A549 (cell line): ENCODE measurements around the gene GPAT3. TPM values are rescaled to one million over a fixed set of nuclear protein-coding genes. Genes with fewer than 3 reads are reported as not detected.

Source experiments
- ATAC-seq, 2 experiments: fragments of 200-7000 bp in 1 of 2; fragments of >200 bp in 1 of 2; cut with Nextera tagmentation in 1 of 2; cut with Tn5 transposase in 1 of 2; 3 replicates each; pipeline versions ENCODE4 v1.8.0 to v1.9.1; 2018 to 2020; ENCODE audit warnings: mild to moderate bottlenecking in 1 of 2, moderate library complexity in 1 of 2
- CTCF ChIA-PET: fragments of 300-600 bp; sonication (Branson Sonifier 250); formaldehyde crosslinking; extraction: SDS; loops from one replicate; lab custom pipeline; 2021; ENCODE audit warnings: antibody characterized with exemption, inconsistent platforms; lab: Yijun Ruan, JAX
- POLR2A ChIA-PET: fragments of 350-600 bp; formaldehyde crosslinking; extraction: SDS; loops from one replicate; lab custom pipeline; 2021; ENCODE audit warnings: antibody characterized with exemption, inconsistent platforms; lab: Yijun Ruan, JAX
- DNase-seq, 2 experiments: peaks; one replicate each; pipeline versions ENCODE4 v3.0.0 to v3.0.0-alpha.2; 2011 to 2016; ENCODE audit warnings: low read depth in 1 of 2, low spot score in 1 of 2
- FAIRE-seq: peaks from 2 replicates; lab custom pipeline; 2011; peaks lifted over from hg19 to GRCh38; lab: Jason Lieb, UNC
- H3K27ac ChIP-seq, 2 experiments: fragments of >200 bp; sonication (Bioruptor Twin); formaldehyde crosslinking; 3 replicates each; pipeline ENCODE4 v1.5.1; 2016 to 2017
- H3K4me1 ChIP-seq: fragments of >200 bp; sonication (Bioruptor Twin); formaldehyde crosslinking; 3 replicates; pipeline ENCODE4 v1.6.1; 2016
- H3K4me2 ChIP-seq: fragments of >200 bp; sonication (Bioruptor Twin); formaldehyde crosslinking; 3 replicates; pipeline ENCODE4 v1.6.1; 2016
- H3K4me3 ChIP-seq: fragments of >200 bp; sonication (Bioruptor Twin); formaldehyde crosslinking; 3 replicates; pipeline ENCODE4 v1.5.1; 2016
- H3K9me3 ChIP-seq: fragments of >200 bp; sonication (Bioruptor Twin); formaldehyde crosslinking; 3 replicates; pipeline ENCODE4 v1.6.1; 2016
- BHLHE40 ChIP-seq: IDR thresholded peaks from 2 replicates; pipeline ENCODE4 v1.6.1; 2012; ENCODE audit warnings: low read depth, low read length, inconsistent platforms
- CBX8 ChIP-seq: fragments of 200-600 bp; sonication (generic); IDR thresholded peaks from 2 replicates; pipeline ENCODE4 v1.6.1; 2016
- CEBPB ChIP-seq, 2 experiments: fragments of >200 bp in 1 of 2; sonication (Bioruptor Twin) in 1 of 2; formaldehyde crosslinking in 1 of 2; IDR thresholded peaks; 2 replicates each; pipeline ENCODE4 v1.6.1; 2012 to 2016
- CHD2 ChIP-seq: fragments of 150-350 bp; IDR thresholded peaks from 2 replicates; pipeline ENCODE4 v1.6.1; 2014; ENCODE audit warnings: low read length; ENCODE audit not compliant: partially characterized antibody
- CTCF ChIP-seq: fragments of >200 bp; sonication (Bioruptor Twin); formaldehyde crosslinking; IDR thresholded peaks from 3 replicates; pipeline ENCODE4 v1.5.1; 2016
- HOXA7 ChIP-seq: fragments of 250-450 bp; sonication (Bioruptor Pico); IDR thresholded peaks from 2 replicates; pipeline ENCODE4 v1.5.0; 2020; ENCODE audit warnings: mild to moderate bottlenecking, moderate library complexity
- HOXB5 ChIP-seq: fragments of 250-450 bp; sonication (Bioruptor Pico); IDR thresholded peaks from 2 replicates; pipeline ENCODE4 v1.5.0; 2020; ENCODE audit warnings: mild to moderate bottlenecking, moderate library complexity
- JUN ChIP-seq, 2 experiments: fragments of >200 bp; sonication (Bioruptor Twin); formaldehyde crosslinking; IDR thresholded peaks; 2 replicates in 1 of 2; 3 replicates in 1 of 2; pipeline ENCODE4 v1.6.1; 2016 to 2017
- KDM1A ChIP-seq: fragments of 200-600 bp; sonication (generic); IDR thresholded peaks from 2 replicates; pipeline ENCODE4 v1.6.1; 2016; ENCODE audit warnings: low read depth, mild to moderate bottlenecking
- MYC ChIP-seq: IDR thresholded peaks from 2 replicates; pipeline ENCODE4 v1.6.1; 2012; ENCODE audit warnings: mild to moderate bottlenecking, inconsistent platforms, low read length, improper control_type of control experiment, borderline replicate concordance
- RAD21 ChIP-seq, 2 experiments: fragments of >200 bp in 1 of 2; sonication (Bioruptor Twin) in 1 of 2; formaldehyde crosslinking in 1 of 2; IDR thresholded peaks in 1 of 2; conservative IDR thresholded peaks in 1 of 2; 2 replicates in 1 of 2; 3 replicates in 1 of 2; pipeline ENCODE4 v1.6.1; 2012 to 2018; ENCODE audit warnings: inconsistent platforms in 1 of 2
- RARB ChIP-seq: fragments of 250-450 bp; sonication (Bioruptor Pico); IDR thresholded peaks from 2 replicates; pipeline ENCODE4 v1.8.0; 2021; ENCODE audit warnings: mild to moderate bottlenecking, moderate library complexity
- RFX5 ChIP-seq: fragments of 450-650 bp; IDR thresholded peaks from 2 replicates; pipeline ENCODE4 v1.7.1; 2014; ENCODE audit warnings: antibody characterized with exemption, mild to moderate bottlenecking, moderate library complexity
- SMC3 ChIP-seq: fragments of >200 bp; sonication (Bioruptor Twin); formaldehyde crosslinking; IDR thresholded peaks from 3 replicates; pipeline ENCODE4 v1.6.1; 2018; ENCODE audit warnings: inconsistent platforms
- USF2 ChIP-seq: fragments of 450-650 bp; IDR thresholded peaks from 2 replicates; pipeline ENCODE4 v1.6.1; 2014; ENCODE audit warnings: antibody characterized with exemption
- ZC3H11A ChIP-seq: fragments of 450-650 bp; IDR thresholded peaks from 2 replicates; pipeline ENCODE4 v1.6.1; 2014; ENCODE audit warnings: antibody characterized with exemption, mild to moderate bottlenecking
- ZFP36 ChIP-seq: fragments of 450-650 bp; IDR thresholded peaks from 2 replicates; pipeline ENCODE4 v1.6.1; 2014; ENCODE audit warnings: borderline replicate concordance; ENCODE audit not compliant: partially characterized antibody
- WGBS: methylation state at CpG from one replicate; pipeline ENCODE4 v1.1.6; 2017; ENCODE audit errors: missing lambda C conversion rate; 5-methylcytosine and 5-hydroxymethylcytosine counted together
- polyA plus RNA-seq, 4 experiments: library from polyadenylated mRNA; depleted of rRNA in 3 of 4; stranded (reverse); fragments of >200 nt; fragmentation: RNase III in 1 of 4; extraction: RNeasy Plus Mini Kit Qiagen cat#74134 plus additional on column Dnase treatment in 1 of 4; gene quantifications; 2 replicates in 3 of 4; 3 replicates in 1 of 4; pipeline ENCODE4 v1.2.3, GENCODE V29; 2011 to 2017
- TF ChIP-seq, protein P1 (sequence below): fragments of 200-600 bp; sonication (generic); IDR thresholded peaks from 2 replicates; pipeline ENCODE4 v1.6.1; 2016; ENCODE audit warnings: antibody characterized with exemption, mild to moderate bottlenecking, moderate library complexity

The GPAT3 gene
- polyA plus RNA-seq, 2 of the 4 experiments (the other 2 are of a cell fraction) = 12.9 to 44.9 TPM

GRCh38 chr4:83644677-83645659 is 109.1 kb downstream of the GPAT3 start:
- Histone ChIP-seq H3K27ac (no peak overlapping the region), H3K4me3 (no peak overlapping the region), H3K4me2 (peak overlapping the region; percentile 40; the same call in 2 of the 3 replicates), H3K9me3 (no peaks in the 10 kb centered on the region), H3K4me1 (no peaks in the 10 kb centered on the region)
- ChIA-PET CTCF (interaction anchor here (0.6 to 3.2 kb wide), 31 partner anchors 8 to 1326 kb away, joined by 3 to 16 read pairs (median 4); no protein-coding TSS in a partner anchor), POLR2A (no interaction called here)
- DNase-seq (peak; percentile 25 to 68), ATAC-seq (peak in 1 of 2 experiments; percentile 77; a peak in 3 of 6 replicates), FAIRE-seq (no peak)
- peak; percentile 79 for TF ChIP-seq CTCF
- no peak for TF ChIP-seq RFX5
- peak; percentile 70 for TF ChIP-seq SMC3
- peak; percentile 78 to 81 for TF ChIP-seq RAD21 (conservative IDR thresholded peaks at IDR 0.05 in 1 of 2, IDR thresholded peaks at IDR 0.05 in 1 of 2)
- TF ChIP-seq CEBPB (IDR thresholded peaks at IDR 0.05) = peak in 1 of 2 experiments; percentile 49; a peak in 2 of 4 replicates
- no peak for TF ChIP-seq ZC3H11A
- TF ChIP-seq BHLHE40 = no peak
- under 1% methylated on average over 5 of the region's 5 CpGs for WGBS

DNA sequence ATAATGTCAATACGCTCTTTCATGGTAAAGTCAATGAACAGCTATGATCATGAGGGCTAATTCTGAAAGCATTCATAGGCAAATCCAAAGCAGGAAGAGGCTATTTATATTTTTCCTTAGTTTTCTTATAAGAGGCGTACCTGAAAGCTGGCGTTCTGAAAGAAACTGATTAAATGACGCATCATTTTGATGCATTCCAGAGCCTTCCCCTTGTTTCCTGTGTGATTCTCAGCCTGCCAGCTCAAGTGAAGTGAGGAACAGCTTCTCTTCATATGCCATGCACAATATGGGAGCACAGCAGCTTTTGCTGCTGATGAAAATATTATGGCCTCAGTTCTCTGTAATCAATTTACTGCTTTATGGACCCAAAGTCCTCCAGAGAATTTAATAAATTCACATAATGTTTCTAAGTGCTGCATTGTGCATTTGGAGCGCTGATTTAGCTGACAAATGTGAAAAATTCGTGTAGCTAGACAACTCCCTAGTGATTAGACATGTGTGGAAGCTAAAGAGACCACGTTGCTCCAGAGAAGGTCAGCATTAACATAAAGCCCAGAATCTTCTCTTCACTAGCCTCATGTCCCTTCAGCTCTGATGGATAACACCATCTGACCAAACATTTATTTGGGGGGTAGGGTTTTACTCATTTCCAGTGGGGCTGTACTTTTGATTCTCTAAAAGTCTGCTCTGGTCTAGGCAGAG is 110.8 kb downstream of the GPAT3 start:
- no peak for ATAC-seq
- no peak for TF ChIP-seq CBX8
- no peak for TF ChIP-seq RARB
- no peak for TF ChIP-seq CHD2
- no peak for TF ChIP-seq USF2
- no peak for TF ChIP-seq MYC
- TF ChIP-seq HOXB5 = no peak
- TF ChIP-seq, protein P1, sequence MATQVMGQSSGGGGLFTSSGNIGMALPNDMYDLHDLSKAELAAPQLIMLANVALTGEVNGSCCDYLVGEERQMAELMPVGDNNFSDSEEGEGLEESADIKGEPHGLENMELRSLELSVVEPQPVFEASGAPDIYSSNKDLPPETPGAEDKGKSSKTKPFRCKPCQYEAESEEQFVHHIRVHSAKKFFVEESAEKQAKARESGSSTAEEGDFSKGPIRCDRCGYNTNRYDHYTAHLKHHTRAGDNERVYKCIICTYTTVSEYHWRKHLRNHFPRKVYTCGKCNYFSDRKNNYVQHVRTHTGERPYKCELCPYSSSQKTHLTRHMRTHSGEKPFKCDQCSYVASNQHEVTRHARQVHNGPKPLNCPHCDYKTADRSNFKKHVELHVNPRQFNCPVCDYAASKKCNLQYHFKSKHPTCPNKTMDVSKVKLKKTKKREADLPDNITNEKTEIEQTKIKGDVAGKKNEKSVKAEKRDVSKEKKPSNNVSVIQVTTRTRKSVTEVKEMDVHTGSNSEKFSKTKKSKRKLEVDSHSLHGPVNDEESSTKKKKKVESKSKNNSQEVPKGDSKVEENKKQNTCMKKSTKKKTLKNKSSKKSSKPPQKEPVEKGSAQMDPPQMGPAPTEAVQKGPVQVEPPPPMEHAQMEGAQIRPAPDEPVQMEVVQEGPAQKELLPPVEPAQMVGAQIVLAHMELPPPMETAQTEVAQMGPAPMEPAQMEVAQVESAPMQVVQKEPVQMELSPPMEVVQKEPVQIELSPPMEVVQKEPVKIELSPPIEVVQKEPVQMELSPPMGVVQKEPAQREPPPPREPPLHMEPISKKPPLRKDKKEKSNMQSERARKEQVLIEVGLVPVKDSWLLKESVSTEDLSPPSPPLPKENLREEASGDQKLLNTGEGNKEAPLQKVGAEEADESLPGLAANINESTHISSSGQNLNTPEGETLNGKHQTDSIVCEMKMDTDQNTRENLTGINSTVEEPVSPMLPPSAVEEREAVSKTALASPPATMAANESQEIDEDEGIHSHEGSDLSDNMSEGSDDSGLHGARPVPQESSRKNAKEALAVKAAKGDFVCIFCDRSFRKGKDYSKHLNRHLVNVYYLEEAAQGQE = no peak
- no peak for TF ChIP-seq HOXA7 (CRISPR knock-in tag)
- no peak for TF ChIP-seq CEBPB (IDR thresholded peaks at IDR 0.05)
- TF ChIP-seq JUN (IDR thresholded peaks at IDR 0.05) = no peak
- TF ChIP-seq ZFP36 = no peak
- TF ChIP-seq KDM1A = no peak
- H3K9me3 ChIP-seq = no peaks in the 10 kb centered on the region
- no peak overlapping the region for H3K4me2 ChIP-seq
- 60% methylated on average over 7 of the region's 7 CpGs for WGBS
- no peak for FAIRE-seq
- CTCF ChIA-PET = interaction anchor here (0.9 to 2.3 kb wide), 7 partner anchors 123 to 882 kb away, joined by 3 to 8 read pairs (median 3); no protein-coding TSS in a partner anchor
- no peak for DNase-seq
- H3K4me1 ChIP-seq = no peaks in the 10 kb centered on the region
- POLR2A ChIA-PET = no interaction called here
- H3K27ac ChIP-seq = no peak overlapping the region
- H3K4me3 ChIP-seq = no peak overlapping the region
